ENCODE measurements around the gene RNPC3. TPM values are rescaled to one million over a fixed set of nuclear protein-coding genes. Genes with fewer than 3 reads are reported as not detected.
"Not testable (repeated sequence)": the region's sequence is repeated elsewhere in the genome, so short reads cannot be mapped to it uniquely, and the experiment has no call there.

Gene RNPC3
- total and polyA plus RNA-seq, 2 experiments from 2014 or later = 13.4 to 38.2 TPM

- Mint-ChIP-seq H3K27ac (no peak overlapping the region), H3K4me3 (no peak overlapping the region), H3K9me3 (no peaks in the 10 kb centered on the region), H3K27me3 (ENCODE audit: insufficient read depth, low read depth, poor library complexity) (no peaks in the 10 kb centered on the region), H3K4me1 (no peaks in the 10 kb centered on the region), H3K36me3 (ENCODE audit: low read depth) (peaks cover 3% of the 10 kb centered on the region; the same call in 1 of the 3 replicates)
- H3K36me3 ChIP-seq (ENCODE audit: insufficient read depth) = no peaks in the 10 kb centered on the region
- H3K79me2 ChIP-seq (replicated peaks; ENCODE audit: insufficient read depth) = no peaks in the 10 kb centered on the region
- no peak for ATAC-seq
- no peaks in the 10 kb centered on the region for H4K20me1 ChIP-seq (replicated peaks; ENCODE audit: insufficient read depth)
- no peak overlapping the region for H2AFZ ChIP-seq
- H3F3A ChIP-seq (replicated peaks; ENCODE audit: low read depth) = no peaks in the 10 kb centered on the region
- no peaks in the 10 kb centered on the region for H3K9me2 ChIP-seq (ENCODE audit: insufficient read depth)
- H3K27ac ChIP-seq (ENCODE audit: low read depth) = no peak overlapping the region
- no peak overlapping the region for H3K4me2 ChIP-seq
- TF ChIP-seq POLR2AphosphoS5 (IDR thresholded peaks at IDR 0.05; ENCODE audit: low read depth) = no peak
- no peaks in the 10 kb centered on the region for H3K27me3 ChIP-seq (ENCODE audit: insufficient read depth)
- no peak for DNase-seq (ENCODE audit: low spot score)
- H3K4me1 ChIP-seq (ENCODE audit: insufficient read depth) = no peaks in the 10 kb centered on the region
- no peak overlapping the region for H3K4me3 ChIP-seq
Observed at GRCh38 chr1:103569493-103569892, 44.0 kb downstream of the RNPC3 start.

GRCh38 chr1:103571289-103571688, 45.8 kb downstream of the RNPC3 start, which contains the start of gene AMY2B:
Gene AMY2B, plus strand, starts transcription at chr1:103571589. Its CDS starts 14 bp downstream, at chr1:103571603.
- not testable (repeated sequence) for DNase-seq (ENCODE audit: low spot score); H3K27me3 ChIP-seq (ENCODE audit: insufficient read depth); H3K27ac ChIP-seq (ENCODE audit: low read depth); H3K36me3 ChIP-seq (ENCODE audit: insufficient read depth); H3K4me3 ChIP-seq; H3K27me3 Mint-ChIP-seq (ENCODE audit: insufficient read depth, low read depth, poor library complexity); H3F3A ChIP-seq (replicated peaks; ENCODE audit: low read depth); H3K9me2 ChIP-seq (ENCODE audit: insufficient read depth); H2AFZ ChIP-seq; H3K79me2 ChIP-seq (replicated peaks; ENCODE audit: insufficient read depth); H4K20me1 ChIP-seq (replicated peaks; ENCODE audit: insufficient read depth); H3K4me1 Mint-ChIP-seq; H3K9me3 Mint-ChIP-seq; H3K4me2 ChIP-seq; H3K4me1 ChIP-seq (ENCODE audit: insufficient read depth); H3K36me3 Mint-ChIP-seq (ENCODE audit: low read depth); H3K27ac Mint-ChIP-seq; ATAC-seq; H3K4me3 Mint-ChIP-seq

- no peak overlapping the region for H3K4me2 ChIP-seq
- no peak overlapping the region for H3K27ac ChIP-seq (ENCODE audit: low read depth)
- H3F3A ChIP-seq (replicated peaks; ENCODE audit: low read depth) = no peaks in the 10 kb centered on the region
- no peak for ATAC-seq
- no peaks in the 10 kb centered on the region for H4K20me1 ChIP-seq (replicated peaks; ENCODE audit: insufficient read depth)
- no peaks in the 10 kb centered on the region for H3K79me2 ChIP-seq (replicated peaks; ENCODE audit: insufficient read depth)
- Mint-ChIP-seq H3K36me3 (ENCODE audit: low read depth) (no peaks in the 10 kb centered on the region), H3K4me1 (no peaks in the 10 kb centered on the region), H3K4me3 (no peak overlapping the region), H3K27ac (no peak overlapping the region), H3K27me3 (ENCODE audit: insufficient read depth, low read depth, poor library complexity) (no peaks in the 10 kb centered on the region), H3K9me3 (no peaks in the 10 kb centered on the region)
- no peaks in the 10 kb centered on the region for H3K36me3 ChIP-seq (ENCODE audit: insufficient read depth)
- no peaks in the 10 kb centered on the region for H3K4me1 ChIP-seq (ENCODE audit: insufficient read depth)
- no peaks in the 10 kb centered on the region for H3K27me3 ChIP-seq (ENCODE audit: insufficient read depth)
- H3K9me2 ChIP-seq (ENCODE audit: insufficient read depth) = no peaks in the 10 kb centered on the region
- H2AFZ ChIP-seq = no peak overlapping the region
- no peak for DNase-seq (ENCODE audit: low spot score)
- H3K4me3 ChIP-seq = no peak overlapping the region
- TF ChIP-seq JUNB (IDR thresholded peaks at IDR 0.05; ENCODE audit: unreplicated experiment) = no peak
- no peak for TF ChIP-seq EZH2 (IDR thresholded peaks at IDR 0.05; ENCODE audit: low read depth, unreplicated experiment)
- no peak for TF ChIP-seq ZNF462 (CRISPR knock-in tag; IDR thresholded peaks at IDR 0.05)
- TF ChIP-seq NANOG (IDR thresholded peaks at IDR 0.05; ENCODE audit: borderline replicate concordance) = no peak
- no peak for TF ChIP-seq POLR2AphosphoS5 (IDR thresholded peaks at IDR 0.05; ENCODE audit: low read depth)
- TF ChIP-seq ZNF331 (CRISPR knock-in tag; IDR thresholded peaks at IDR 0.05; ENCODE audit: low read depth) = no peak
- TF ChIP-seq STAT1 (IDR thresholded peaks at IDR 0.05; ENCODE audit: unreplicated experiment) = no peak
- TF ChIP-seq CREB1 (CRISPR knock-in tag; IDR thresholded peaks at IDR 0.05; ENCODE audit: low read depth) = no peak
- no peak for TF ChIP-seq CTCF (conservative IDR thresholded peaks at IDR 0.05; ENCODE audit: low read depth in 2 of 2)
- no peak for TF ChIP-seq ZNF114 (CRISPR knock-in tag; IDR thresholded peaks at IDR 0.05)
Observed at GRCh38 chr1:103576065-103576464, 50.6 kb downstream of the RNPC3 start.
